Stimulated activated CD4-positive, alpha-beta T cell treated with anti-CD3 and anti-CD28 coated beads, Interleukin-15, amount 100 ng/mL, for 24 hours (primary cell): ENCODE results near the gene NAAA.
"Not testable (repeated sequence)": the region's sequence is repeated elsewhere in the genome, so short reads cannot be mapped to it uniquely, and the experiment has no call there.

Experiments
- DNase-seq: peaks from one replicate; pipeline ENCODE4 v3.0.0-alpha.2; 2020

Gene NAAA

GRCh38 chr4:75916091-75916661 is 24.6 kb downstream of the NAAA start:
- DNase-seq: peak; percentile 26

- no peak for DNase-seq
Measured at GRCh38 chr4:75912968-75913367, 27.8 kb downstream of the NAAA start.

GRCh38 chr4:75910831-75911230 is 30.0 kb downstream of the NAAA start:
- DNase-seq: not testable (repeated sequence)

GRCh38 chr4:75909405-75909804 is 31.4 kb downstream of the NAAA start:
- no peak for DNase-seq

- DNase-seq: no peak
Measured at GRCh38 chr4:75908555-75908954, 32.3 kb downstream of the NAAA start.

GRCh38 chr4:75907966-75908365 is 32.8 kb downstream of the NAAA start:
- DNase-seq: no peak

- DNase-seq: no peak
Measured at GRCh38 chr4:75904076-75904475, 36.7 kb downstream of the NAAA start.

- DNase-seq: no peak
Measured at GRCh38 chr4:75902352-75902751, 38.5 kb downstream of the NAAA start, which contains the start of gene PPEF2. PPEF2 (minus strand) TSS chr4:75902452; CDS start chr4:75896325, 6,127 bp downstream.

- no peak for DNase-seq
Measured at GRCh38 chr4:75898536-75898935, 42.3 kb downstream of the NAAA start.

- no peak for DNase-seq
Measured at GRCh38 chr4:75895744-75896314, 45.0 kb downstream of the NAAA start.

- peak; percentile 18 for DNase-seq
Measured at GRCh38 chr4:75892508-75892907, 48.3 kb downstream of the NAAA start.

- DNase-seq: no peak
Measured at GRCh38 chr4:75891611-75892010, 49.2 kb downstream of the NAAA start.

- no peak for DNase-seq
Measured at GRCh38 chr4:75889537-75890199, 51.1 kb downstream of the NAAA start.

GRCh38 chr4:75886104-75886503 is 54.7 kb downstream of the NAAA start:
- DNase-seq: no peak

GRCh38 chr4:75881476-75881875 is 59.3 kb downstream of the NAAA start:
- DNase-seq: no peak

- no peak for DNase-seq
Measured at GRCh38 chr4:75880278-75880677, 60.5 kb downstream of the NAAA start.

GRCh38 chr4:75878246-75878756 is 62.5 kb downstream of the NAAA start:
- DNase-seq: no peak

- no peak for DNase-seq
Measured at GRCh38 chr4:75876218-75876617, 64.6 kb downstream of the NAAA start.

- no peak for DNase-seq
Measured at GRCh38 chr4:75869100-75869499, 71.7 kb downstream of the NAAA start.

GRCh38 chr4:75867130-75867529 is 73.7 kb downstream of the NAAA start:
- no peak for DNase-seq
